ENCODE data around the gene SOX6.
"Not testable (repeated sequence)": the region's sequence is repeated elsewhere in the genome, so short reads cannot be mapped to it uniquely, and the experiment has no call there.

SOX6 gene

GRCh38 chr11:16034074-16034473 lies 322.3 kb downstream of the SOX6 start:
- DNase-seq (ENCODE audit: low read depth), result no peak

DNA sequence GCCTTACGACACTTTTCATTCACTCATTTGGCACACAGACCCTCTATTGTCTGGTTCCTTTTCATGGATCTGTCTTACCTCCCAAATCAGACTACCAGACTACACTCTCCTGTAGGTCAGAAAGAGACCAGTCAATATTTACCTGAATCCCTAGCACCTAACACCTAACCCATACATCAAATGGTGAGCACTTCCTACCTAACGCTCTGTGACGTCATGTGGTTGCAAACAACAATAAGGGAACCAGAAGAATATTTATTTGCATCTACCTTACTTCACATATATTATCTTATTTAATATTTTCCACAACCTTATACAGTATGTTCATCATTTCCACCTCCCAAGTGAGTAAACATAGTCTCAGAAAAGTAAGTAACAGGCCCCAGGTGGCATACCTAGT lies 323.4 kb downstream of the SOX6 start:
- DNase-seq (ENCODE audit: low read depth), result no peak

GRCh38 chr11:16031210-16031609 lies 325.1 kb downstream of the SOX6 start:
- DNase-seq (ENCODE audit: low read depth), result no peak

DNA sequence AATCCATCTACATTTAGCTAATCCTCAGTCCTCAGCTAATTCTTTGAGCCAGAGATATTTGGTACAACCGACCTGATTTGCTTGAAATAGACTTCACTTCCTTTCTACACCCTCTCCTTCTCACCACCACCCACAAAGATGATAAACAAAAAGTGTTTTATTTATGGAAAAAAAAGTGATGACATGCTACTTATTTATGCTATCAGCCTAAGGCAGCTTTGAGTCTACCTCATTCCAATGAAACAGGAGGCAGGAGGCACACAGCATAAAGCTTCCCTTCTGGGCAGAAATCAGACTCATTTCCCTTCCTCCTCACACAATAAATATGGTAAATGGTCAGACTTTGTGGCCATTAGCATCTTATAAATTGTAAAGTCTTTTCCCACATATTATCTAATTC lies 325.7 kb downstream of the SOX6 start:
- no peak for DNase-seq (ENCODE audit: low read depth)

DNA sequence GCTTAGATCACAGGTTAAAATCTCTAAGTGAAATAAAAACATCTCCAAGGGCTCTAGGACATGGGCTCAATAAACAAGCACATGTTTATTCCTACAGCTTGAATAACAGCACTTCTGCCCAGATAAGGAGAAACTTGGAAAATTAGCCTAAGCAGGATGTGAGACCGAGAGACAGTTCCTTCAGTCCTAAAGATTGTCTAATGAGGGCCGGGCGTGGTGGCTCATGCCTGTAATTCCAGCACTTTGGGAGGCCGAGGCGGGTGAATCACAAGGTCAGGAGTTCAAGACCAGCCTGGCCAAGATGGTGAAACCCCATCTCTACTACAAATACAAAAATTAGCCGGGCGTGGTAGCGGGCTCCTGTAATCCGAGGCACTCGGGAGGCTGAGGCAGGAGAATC lies 327.2 kb downstream of the SOX6 start:
- DNase-seq (ENCODE audit: low read depth), result not testable (repeated sequence)

GRCh38 chr11:16028419-16028818 lies 327.9 kb downstream of the SOX6 start:
- DNase-seq (ENCODE audit: low read depth), result no peak

DNA sequence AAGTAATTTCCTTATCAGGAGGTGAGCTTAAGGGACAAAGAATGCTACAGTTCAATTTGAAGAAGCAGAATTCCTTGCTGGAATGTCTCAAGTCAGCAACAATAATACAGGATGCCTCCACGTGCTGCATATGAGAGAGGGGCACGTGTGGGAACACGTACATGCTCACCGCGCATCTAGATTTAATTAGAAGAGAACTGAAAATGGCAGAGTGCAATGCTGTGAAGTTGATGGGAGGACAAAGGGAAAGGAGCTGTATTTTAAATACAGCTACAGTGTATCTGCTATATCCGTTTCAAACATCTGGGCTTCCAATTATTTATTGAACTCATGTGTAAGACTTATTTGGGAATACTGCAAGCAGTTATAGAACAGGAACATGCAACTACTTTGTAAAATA lies 328.7 kb downstream of the SOX6 start:
- DNase-seq (ENCODE audit: low read depth), result no peak

- DNase-seq (ENCODE audit: low read depth), result no peak
These were observed 329.5 kb downstream of the SOX6 start for GRCh38 chr11:16026849-16027248.

DNA sequence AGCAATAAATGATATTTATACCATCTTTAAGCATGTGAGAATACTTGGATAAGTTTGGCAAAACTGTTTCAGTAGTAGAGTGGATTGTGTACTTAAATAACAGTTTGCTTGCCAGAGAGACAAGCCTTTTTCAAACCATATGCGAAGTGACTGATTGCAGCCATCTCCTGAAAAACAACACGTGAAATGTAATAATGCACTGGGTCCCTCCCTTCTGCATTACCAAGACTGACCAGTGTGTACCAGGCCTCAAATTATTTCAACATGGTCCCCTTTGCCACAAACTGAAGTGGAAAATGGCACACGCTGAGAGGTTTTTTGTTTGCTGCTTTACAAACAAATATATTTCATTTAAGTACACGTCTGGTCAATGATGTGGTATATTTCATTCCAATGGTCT lies 337.4 kb downstream of the SOX6 start:
- no peak for DNase-seq (ENCODE audit: low read depth)

DNA sequence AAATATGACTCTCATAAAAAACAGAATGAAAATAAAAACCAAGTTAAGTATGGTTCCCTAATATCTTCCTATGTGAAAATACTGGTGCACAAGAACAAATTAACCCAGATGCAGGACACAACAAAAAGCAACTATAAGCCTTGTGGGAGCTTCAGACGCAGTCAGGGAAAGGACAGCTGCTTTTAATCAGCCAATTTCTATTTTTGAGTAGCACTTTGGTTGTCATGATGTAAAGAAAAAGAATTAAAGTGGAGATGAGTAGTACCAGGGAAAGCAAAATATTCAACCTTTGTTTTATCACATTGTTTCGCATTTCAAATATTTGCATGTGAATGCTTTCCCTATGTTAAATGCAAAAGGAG lies 339.9 kb downstream of the SOX6 start:
- DNase-seq (ENCODE audit: low read depth), result no peak

- DNase-seq (ENCODE audit: low read depth), result no peak
These were observed 340.4 kb downstream of the SOX6 start for GRCh38 chr11:16015741-16016467.

- no peak for DNase-seq (ENCODE audit: low read depth)
These were observed 342.6 kb downstream of the SOX6 start for GRCh38 chr11:16013649-16014275.

DNA sequence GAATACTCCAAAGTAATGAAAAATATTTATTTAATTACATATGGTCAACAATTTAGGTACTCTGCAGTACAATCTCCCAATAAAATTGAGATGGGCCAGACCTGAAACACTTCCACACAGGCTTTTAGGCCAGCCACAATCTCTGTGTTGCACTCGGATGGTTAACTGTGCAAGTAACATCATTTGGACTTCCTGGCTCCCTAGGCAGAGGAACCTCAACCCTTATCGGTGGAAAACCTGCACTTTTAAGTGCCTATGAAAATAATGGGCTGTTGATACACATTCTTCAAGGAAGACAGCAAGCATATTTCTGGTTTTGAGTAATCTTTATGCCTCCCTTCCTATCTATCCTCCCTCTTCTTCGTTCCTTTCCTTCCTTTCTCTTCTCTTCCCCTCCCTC lies 343.1 kb downstream of the SOX6 start:
- DNase-seq (ENCODE audit: low read depth), result no peak

- DNase-seq (ENCODE audit: low read depth), result no peak
These were observed 344.1 kb downstream of the SOX6 start for GRCh38 chr11:16012125-16012751.

- DNase-seq (ENCODE audit: low read depth), result no peak
These were observed 344.9 kb downstream of the SOX6 start for GRCh38 chr11:16011396-16011795.

DNA sequence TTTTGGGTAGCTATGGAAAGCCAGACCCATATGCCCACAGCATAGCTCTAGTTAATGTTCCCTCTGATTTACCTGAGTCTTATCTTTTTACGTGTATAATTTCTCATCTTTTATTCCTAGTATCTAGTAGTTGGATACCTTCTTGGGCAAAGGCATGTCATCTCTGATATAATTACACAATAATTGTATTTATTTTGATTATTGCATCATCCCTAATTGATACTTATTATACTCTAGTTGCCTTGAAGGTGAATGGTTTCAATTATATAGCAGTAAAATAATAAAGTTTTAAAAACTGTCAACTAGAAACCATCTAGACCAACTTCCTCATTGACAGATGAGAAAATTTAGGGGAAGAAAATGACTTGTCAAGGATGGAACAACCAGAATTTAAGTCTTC lies 347.3 kb downstream of the SOX6 start:
- DNase-seq (ENCODE audit: low read depth), result no peak

GRCh38 chr11:16007514-16007913 lies 348.8 kb downstream of the SOX6 start:
- DNase-seq (ENCODE audit: low read depth), result no peak

DNA sequence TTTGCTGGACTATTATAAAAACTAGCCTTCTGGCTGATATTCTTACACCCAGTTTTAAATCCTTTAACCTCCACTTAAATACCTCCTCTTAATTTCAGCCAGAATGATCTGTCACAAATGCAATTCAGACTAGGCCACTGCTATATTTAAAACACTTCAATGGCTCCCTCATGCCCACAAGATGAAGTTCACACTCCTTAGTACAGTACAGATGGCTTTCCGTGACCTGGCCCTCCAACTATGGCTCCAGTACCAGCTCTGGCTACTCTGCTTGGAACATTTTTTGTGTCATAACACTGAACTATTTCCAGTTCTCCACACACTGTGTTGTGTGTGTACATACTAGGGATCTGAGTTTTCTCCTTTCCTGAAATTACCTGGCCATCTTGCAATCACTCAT lies 353.4 kb downstream of the SOX6 start:
- no peak for DNase-seq (ENCODE audit: low read depth)

DNA sequence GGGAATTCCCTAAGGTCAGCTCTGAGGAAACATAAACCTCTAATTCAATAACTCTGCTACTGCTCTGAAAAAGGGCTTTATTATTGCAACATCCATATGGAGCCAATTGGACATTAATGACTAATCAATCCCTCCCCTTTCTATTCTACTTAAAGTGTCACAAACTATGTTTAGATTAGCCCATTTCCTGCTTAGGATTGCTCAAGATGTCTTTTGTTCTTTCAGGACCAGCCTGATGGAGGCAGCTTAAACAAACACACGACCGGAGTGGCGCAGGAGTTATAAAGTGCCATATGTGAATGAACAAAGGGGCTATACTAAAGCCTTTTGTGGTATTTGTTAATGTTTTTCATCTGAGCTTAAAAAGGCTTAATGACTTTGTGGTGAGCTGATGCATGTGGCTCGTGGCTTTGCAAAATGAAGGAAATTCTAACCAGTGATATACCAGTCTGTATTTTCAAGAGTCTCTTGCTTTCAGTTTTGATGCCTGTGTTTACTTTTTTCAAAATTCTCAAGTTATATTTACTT lies 354.4 kb downstream of the SOX6 start:
- no peak for DNase-seq (ENCODE audit: low read depth)

DNA sequence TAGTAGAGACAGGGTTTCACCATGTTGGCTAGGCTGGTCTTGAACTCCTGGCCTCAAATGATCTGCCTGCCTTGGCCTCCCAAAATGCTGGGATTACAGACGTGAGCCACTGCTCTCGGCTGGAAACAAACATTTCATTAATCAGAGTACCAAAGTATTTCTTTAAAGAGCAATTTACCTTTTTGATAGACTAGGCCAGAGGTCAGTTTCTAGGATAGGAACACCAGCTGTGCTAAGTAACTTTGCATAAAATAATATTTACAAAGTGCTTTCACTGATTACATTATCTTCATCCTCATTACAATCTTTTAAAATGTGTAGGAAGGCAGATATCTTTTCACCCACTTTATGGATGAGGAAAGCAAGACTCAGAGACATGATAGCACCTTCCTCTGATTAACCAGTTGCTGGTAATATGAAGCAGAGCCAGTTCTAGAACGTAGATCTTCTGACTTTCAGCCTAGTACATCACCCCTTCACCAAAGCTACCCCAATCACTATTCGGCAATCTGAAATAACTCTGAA lies 355.2 kb downstream of the SOX6 start:
- no peak for DNase-seq (ENCODE audit: low read depth)

- no peak for DNase-seq (ENCODE audit: low read depth)
These were observed 356.3 kb downstream of the SOX6 start for GRCh38 chr11:16000065-16000464.

- DNase-seq (ENCODE audit: low read depth), result no peak
These were observed 363.0 kb downstream of the SOX6 start for GRCh38 chr11:15993345-15993744.

GRCh38 chr11:15991215-15991614 lies 365.1 kb downstream of the SOX6 start:
- no peak for DNase-seq (ENCODE audit: low read depth)
